Uterus (tissue), 4 donors: ENCODE measurements around the gene MSRB2. TPM values are rescaled to one million over a fixed set of nuclear protein-coding genes. Genes with fewer than 3 reads are reported as not detected.
"Not testable (repeated sequence)": the region's sequence is repeated elsewhere in the genome, so short reads cannot be mapped to it uniquely, and the experiment has no call there.

Experiments
- DNase-seq, 2 donors: peaks; one replicate each; pipeline ENCODE4 v3.0.0-alpha.2; 2019 to 2020
- H3K27ac ChIP-seq, 2 donors: fragments of 200-600 bp; sonication (generic); 1 replicate in 1 of 2; 2 replicates in 1 of 2; pipeline ENCODE4 v1.5.1; 2016 to 2018
- H3K27me3 ChIP-seq, 2 donors: fragments of 200-600 bp; sonication (generic); one replicate each; pipeline ENCODE4 v1.5.1; 2018 to 2019; ENCODE audit warnings: control low read depth in 1 of 2
- H3K36me3 ChIP-seq, 2 donors: fragments of 200-600 bp; sonication (generic); one replicate each; pipeline ENCODE4 v1.5.1; 2019; ENCODE audit warnings: control low read depth in 1 of 2
- H3K4me1 ChIP-seq, 2 donors: fragments of 200-600 bp; sonication (generic); one replicate each; pipeline ENCODE4 v1.5.1; 2018 to 2019; ENCODE audit warnings: control low read depth in 1 of 2
- H3K4me3 ChIP-seq, 2 donors: fragments of 200-600 bp; sonication (generic); 1 replicate in 1 of 2; 2 replicates in 1 of 2; pipeline ENCODE4 v1.5.1; 2018 to 2019; ENCODE audit warnings: mild to moderate bottlenecking in 1 of 2
- H3K9me3 ChIP-seq, 2 donors: fragments of 200-600 bp; sonication (generic); one replicate each; pipeline ENCODE4 v1.5.1; 2019; ENCODE audit warnings: control low read depth in 1 of 2
- CTCF ChIP-seq, 4 experiments: fragments of 200-600 bp in 2 of 4; fragments of 450-650 bp in 2 of 4; sonication (generic) in 2 of 4; IDR thresholded peaks; one replicate each; pipeline ENCODE4 v1.5.1; 2016 to 2019; ENCODE audit warnings: antibody characterized with exemption in 4 of 4, mild to moderate bottlenecking in 2 of 4, moderate library complexity in 1 of 4
- POLR2A ChIP-seq, 2 donors: fragments of 450-650 bp; IDR thresholded peaks; one replicate each; pipeline ENCODE4 v1.6.1; 2016; ENCODE audit warnings: antibody characterized with exemption in 2 of 2, mild to moderate bottlenecking in 1 of 2, moderate library complexity in 1 of 2
- intact Hi-C: fragments of 100-400 bp; cut with DNase I; formaldehyde crosslinking; loops from one replicate; pipeline ENCODE4 v1.15.1; 2023; ENCODE audit warnings: low total_unique reads
- total RNA-seq, 4 donors: library from RNA; depleted of rRNA in 3 of 4; stranded (reverse); fragments of >200 nt in 3 of 4; gene quantifications; one replicate each; pipeline versions ENCODE4 v1.1.0 to v1.2.4, GENCODE V29; 2014 to 2023
- donor health status: DM: yes; HTN: yes; CAD: no.

The MSRB2 gene
- total RNA-seq, 4 donors from 2014 or later = 14.6 to 36.9 (median 24.3) TPM

GRCh38 chr10:23060918-23061317, 34.5 kb upstream of the MSRB2 start:
- no peak for DNase-seq
- Histone ChIP-seq H3K27me3 (no peaks in the 10 kb centered on the region), H3K4me1 (peaks cover 0 to 8% of the 10 kb centered on the region in 2 donors), H3K27ac (no peak overlapping the region), H3K9me3 (no peaks in the 10 kb centered on the region), H3K36me3 (no peaks in the 10 kb centered on the region), H3K4me3 (no peak overlapping the region)
- TF ChIP-seq POLR2A (IDR thresholded peaks at IDR 0.05) = no peak
- TF ChIP-seq CTCF (IDR thresholded peaks at IDR 0.05) = no peak
- intact Hi-C loops = no loop called here

GRCh38 chr10:23063045-23063972, 32.1 kb upstream of the MSRB2 start:
- peak overlapping the region in 1 of 2 donors; percentile 13 for H3K4me3 ChIP-seq
- peak; percentile 63 to 67 for DNase-seq
- no peaks in the 10 kb centered on the region for H3K36me3 ChIP-seq
- H3K27ac ChIP-seq = peak overlapping the region; percentile 49 to 51
- intact Hi-C loops = no loop called here
- peaks cover 0 to 8% of the 10 kb centered on the region in 2 donors for H3K4me1 ChIP-seq
- no peaks in the 10 kb centered on the region for H3K9me3 ChIP-seq
- H3K27me3 ChIP-seq = no peaks in the 10 kb centered on the region
- TF ChIP-seq POLR2A (IDR thresholded peaks at IDR 0.05) (no peak), CTCF (IDR thresholded peaks at IDR 0.05) (no peak)

- intact Hi-C loops = no loop called here
- H3K4me3 ChIP-seq = peak overlapping the region in 1 of 2 donors; percentile 13
- H3K9me3 ChIP-seq = no peaks in the 10 kb centered on the region
- H3K27me3 ChIP-seq = no peaks in the 10 kb centered on the region
- H3K27ac ChIP-seq = peak overlapping the region; percentile 49 to 51
- H3K4me1 ChIP-seq = peaks cover 0 to 8% of the 10 kb centered on the region in 2 donors
- no peak for TF ChIP-seq CTCF (IDR thresholded peaks at IDR 0.05)
- TF ChIP-seq POLR2A (IDR thresholded peaks at IDR 0.05) = no peak
- H3K36me3 ChIP-seq = no peaks in the 10 kb centered on the region
- DNase-seq = no peak
These were observed 31.2 kb upstream of the MSRB2 start for GRCh38 chr10:23063973-23064812.

GRCh38 chr10:23064813-23065114, 30.6 kb upstream of the MSRB2 start:
- H3K36me3 ChIP-seq, H3K27me3 ChIP-seq, DNase-seq, H3K4me1 ChIP-seq, intact Hi-C loops, H3K9me3 ChIP-seq, H3K4me3 ChIP-seq: not testable (repeated sequence)
- H3K27ac ChIP-seq = peak overlapping the region; percentile 17 to 53

- H3K27me3 ChIP-seq = no peaks in the 10 kb centered on the region
- peak; percentile 73 to 79 for DNase-seq
- peaks cover 0 to 8% of the 10 kb centered on the region in 2 donors for H3K4me1 ChIP-seq
- intact Hi-C loops = no loop called here
- H3K4me3 ChIP-seq = no peak overlapping the region
- no peaks in the 10 kb centered on the region for H3K9me3 ChIP-seq
- TF ChIP-seq CTCF (IDR thresholded peaks at IDR 0.05) (no peak), POLR2A (IDR thresholded peaks at IDR 0.05) (no peak)
- H3K27ac ChIP-seq = peak overlapping the region; percentile 17 to 53
- H3K36me3 ChIP-seq = no peaks in the 10 kb centered on the region
These were observed 30.0 kb upstream of the MSRB2 start for GRCh38 chr10:23065181-23065948.
